K562 (cell line): Measurements from ENCODE around the gene EEF2. TPM values are rescaled to one million over a fixed set of nuclear protein-coding genes. Genes with fewer than 3 reads are reported as not detected.

ENCODE experiments used
- NBN ChIP-seq: fragments of 450-650 bp; IDR thresholded peaks from 2 replicates; pipeline ENCODE4 v1.6.1; 2016; ENCODE audit warnings: low read depth, mild to moderate bottlenecking
- SMARCE1 ChIP-seq: fragments of 450-650 bp; IDR thresholded peaks from 2 replicates; pipeline ENCODE4 v1.7.1; 2016; ENCODE audit warnings: mild to moderate bottlenecking
- ZNF263 ChIP-seq: sonication (generic); formaldehyde crosslinking; IDR thresholded peaks from 2 replicates; pipeline ENCODE4 v1.8.0; 2022; ENCODE audit warnings: mild to moderate bottlenecking, missing genetic modification reagents, borderline replicate concordance
- ZNF347 ChIP-seq: fragments of 450-650 bp; formaldehyde crosslinking; IDR thresholded peaks from 2 replicates; pipeline ENCODE4 v1.4.0; 2020; ENCODE audit warnings: low read depth, mild to moderate bottlenecking, moderate library complexity
- ZNF699 ChIP-seq: fragments of 250-450 bp; sonication (Bioruptor Pico); IDR thresholded peaks from 2 replicates; pipeline ENCODE4 v1.8.0; 2021; ENCODE audit warnings: mild to moderate bottlenecking, moderate library complexity; ENCODE audit not compliant: insufficient replicate concordance
- polyA plus RNA-seq, 8 experiments: library from polyadenylated mRNA; depleted of rRNA in 4 of 8; stranded (reverse) in 5 of 8; unstranded in 3 of 8; fragments of >200 nt; fragmentation: Nextera tagmentation in 2 of 8; fragmentation: Illumina TruSeq in 1 of 8; extraction: Ambion mirVana in 2 of 8; extraction: Trizol in 1 of 8; gene quantifications; 2 replicates each; pipeline versions ENCODE4 v1.2.1 to v1.2.3, GENCODE V29; 2011 to 2014; ENCODE audit warnings: inconsistent platforms in 1 of 8, missing spikeins in 1 of 8
- total RNA-seq, 7 experiments: library from RNA; depleted of rRNA in 6 of 7; stranded (reverse); fragments of >200 nt in 6 of 7; fragmentation: Illumina TruSeq in 2 of 7; extraction: Trizol in 2 of 7; gene quantifications; 2 replicates each; pipeline versions ENCODE4 v1.2.1 to v1.2.3, GENCODE V29; 2011 to 2021; ENCODE audit warnings: low replicate concordance in 1 of 7
- TF ChIP-seq, protein P1 (sequence below): sonication (generic); formaldehyde crosslinking; IDR thresholded peaks from 2 replicates; pipeline ENCODE4 v1.8.0; 2022; ENCODE audit warnings: mild to moderate bottlenecking, missing genetic modification reagents
- TF ChIP-seq, protein P2 (sequence below): fragments of 450-650 bp; IDR thresholded peaks from 2 replicates; pipeline ENCODE4 v1.6.1; 2017; ENCODE audit warnings: antibody characterized with exemption, mild to moderate bottlenecking

EEF2 gene
- total and polyA plus RNA-seq, 9 of the 15 experiments (the other 6 are each of a cell fraction or from before 2014, with no cell fraction given), result 372 to 3,003 (median 1,453) TPM

DNA sequence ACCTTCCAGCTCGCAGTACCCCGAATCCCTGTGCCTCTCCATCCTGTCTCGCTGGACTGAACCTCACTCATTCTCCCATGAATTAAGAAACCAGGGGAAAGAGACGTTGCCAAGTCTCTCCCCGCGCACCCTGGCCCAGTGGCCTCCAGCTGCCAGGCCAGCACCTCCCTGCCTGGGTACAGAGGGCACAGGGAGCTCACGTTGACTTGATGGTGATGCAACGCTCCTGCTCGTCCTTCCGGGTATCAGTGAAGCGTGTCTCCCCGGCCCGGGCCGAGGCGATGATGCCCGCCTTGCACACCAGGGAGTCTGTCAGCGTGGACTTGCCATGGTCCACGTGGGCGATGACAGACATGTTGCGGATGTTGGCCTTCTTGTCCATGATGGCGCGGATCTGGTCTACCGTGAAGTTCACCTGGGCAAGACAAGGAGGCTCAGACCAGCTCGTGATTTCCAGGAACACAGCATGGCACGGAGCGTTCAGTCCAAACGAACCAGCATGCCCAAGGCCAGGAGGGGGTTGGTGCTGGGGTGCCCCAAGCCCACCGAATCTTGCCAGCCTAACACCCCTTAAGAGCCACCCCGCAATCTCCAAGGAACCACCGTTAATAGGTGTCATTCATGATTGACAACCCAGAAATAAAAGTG, 1.2 kb downstream of the EEF2 start (continued):
- TF ChIP-seq, protein P1, sequence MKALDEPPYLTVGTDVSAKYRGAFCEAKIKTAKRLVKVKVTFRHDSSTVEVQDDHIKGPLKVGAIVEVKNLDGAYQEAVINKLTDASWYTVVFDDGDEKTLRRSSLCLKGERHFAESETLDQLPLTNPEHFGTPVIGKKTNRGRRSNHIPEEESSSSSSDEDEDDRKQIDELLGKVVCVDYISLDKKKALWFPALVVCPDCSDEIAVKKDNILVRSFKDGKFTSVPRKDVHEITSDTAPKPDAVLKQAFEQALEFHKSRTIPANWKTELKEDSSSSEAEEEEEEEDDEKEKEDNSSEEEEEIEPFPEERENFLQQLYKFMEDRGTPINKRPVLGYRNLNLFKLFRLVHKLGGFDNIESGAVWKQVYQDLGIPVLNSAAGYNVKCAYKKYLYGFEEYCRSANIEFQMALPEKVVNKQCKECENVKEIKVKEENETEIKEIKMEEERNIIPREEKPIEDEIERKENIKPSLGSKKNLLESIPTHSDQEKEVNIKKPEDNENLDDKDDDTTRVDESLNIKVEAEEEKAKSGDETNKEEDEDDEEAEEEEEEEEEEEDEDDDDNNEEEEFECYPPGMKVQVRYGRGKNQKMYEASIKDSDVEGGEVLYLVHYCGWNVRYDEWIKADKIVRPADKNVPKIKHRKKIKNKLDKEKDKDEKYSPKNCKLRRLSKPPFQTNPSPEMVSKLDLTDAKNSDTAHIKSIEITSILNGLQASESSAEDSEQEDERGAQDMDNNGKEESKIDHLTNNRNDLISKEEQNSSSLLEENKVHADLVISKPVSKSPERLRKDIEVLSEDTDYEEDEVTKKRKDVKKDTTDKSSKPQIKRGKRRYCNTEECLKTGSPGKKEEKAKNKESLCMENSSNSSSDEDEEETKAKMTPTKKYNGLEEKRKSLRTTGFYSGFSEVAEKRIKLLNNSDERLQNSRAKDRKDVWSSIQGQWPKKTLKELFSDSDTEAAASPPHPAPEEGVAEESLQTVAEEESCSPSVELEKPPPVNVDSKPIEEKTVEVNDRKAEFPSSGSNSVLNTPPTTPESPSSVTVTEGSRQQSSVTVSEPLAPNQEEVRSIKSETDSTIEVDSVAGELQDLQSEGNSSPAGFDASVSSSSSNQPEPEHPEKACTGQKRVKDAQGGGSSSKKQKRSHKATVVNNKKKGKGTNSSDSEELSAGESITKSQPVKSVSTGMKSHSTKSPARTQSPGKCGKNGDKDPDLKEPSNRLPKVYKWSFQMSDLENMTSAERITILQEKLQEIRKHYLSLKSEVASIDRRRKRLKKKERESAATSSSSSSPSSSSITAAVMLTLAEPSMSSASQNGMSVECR (CRISPR knock-in tag), result peak; percentile 88
- TF ChIP-seq SMARCE1, result no peak
- no peak for TF ChIP-seq ZNF699 (CRISPR knock-in tag)
- TF ChIP-seq NBN, result no peak
- TF ChIP-seq, protein P2, sequence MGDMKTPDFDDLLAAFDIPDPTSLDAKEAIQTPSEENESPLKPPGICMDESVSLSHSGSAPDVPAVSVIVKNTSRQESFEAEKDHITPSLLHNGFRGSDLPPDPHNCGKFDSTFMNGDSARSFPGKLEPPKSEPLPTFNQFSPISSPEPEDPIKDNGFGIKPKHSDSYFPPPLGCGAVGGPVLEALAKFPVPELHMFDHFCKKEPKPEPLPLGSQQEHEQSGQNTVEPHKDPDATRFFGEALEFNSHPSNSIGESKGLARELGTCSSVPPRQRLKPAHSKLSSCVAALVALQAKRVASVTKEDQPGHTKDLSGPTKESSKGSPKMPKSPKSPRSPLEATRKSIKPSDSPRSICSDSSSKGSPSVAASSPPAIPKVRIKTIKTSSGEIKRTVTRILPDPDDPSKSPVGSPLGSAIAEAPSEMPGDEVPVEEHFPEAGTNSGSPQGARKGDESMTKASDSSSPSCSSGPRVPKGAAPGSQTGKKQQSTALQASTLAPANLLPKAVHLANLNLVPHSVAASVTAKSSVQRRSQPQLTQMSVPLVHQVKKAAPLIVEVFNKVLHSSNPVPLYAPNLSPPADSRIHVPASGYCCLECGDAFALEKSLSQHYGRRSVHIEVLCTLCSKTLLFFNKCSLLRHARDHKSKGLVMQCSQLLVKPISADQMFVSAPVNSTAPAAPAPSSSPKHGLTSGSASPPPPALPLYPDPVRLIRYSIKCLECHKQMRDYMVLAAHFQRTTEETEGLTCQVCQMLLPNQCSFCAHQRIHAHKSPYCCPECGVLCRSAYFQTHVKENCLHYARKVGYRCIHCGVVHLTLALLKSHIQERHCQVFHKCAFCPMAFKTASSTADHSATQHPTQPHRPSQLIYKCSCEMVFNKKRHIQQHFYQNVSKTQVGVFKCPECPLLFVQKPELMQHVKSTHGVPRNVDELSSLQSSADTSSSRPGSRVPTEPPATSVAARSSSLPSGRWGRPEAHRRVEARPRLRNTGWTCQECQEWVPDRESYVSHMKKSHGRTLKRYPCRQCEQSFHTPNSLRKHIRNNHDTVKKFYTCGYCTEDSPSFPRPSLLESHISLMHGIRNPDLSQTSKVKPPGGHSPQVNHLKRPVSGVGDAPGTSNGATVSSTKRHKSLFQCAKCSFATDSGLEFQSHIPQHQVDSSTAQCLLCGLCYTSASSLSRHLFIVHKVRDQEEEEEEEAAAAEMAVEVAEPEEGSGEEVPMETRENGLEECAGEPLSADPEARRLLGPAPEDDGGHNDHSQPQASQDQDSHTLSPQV, result no peak
- 0 out of 2 replicates have a peak, but pooled peaks have one; percentile 14 for TF ChIP-seq ZNF263 (CRISPR knock-in tag)
- TF ChIP-seq ZNF347 (CRISPR knock-in tag), result no peak
